ENCODE data around the gene ATP6V1G1.
"Not testable (repeated sequence)": the region's sequence is repeated elsewhere in the genome, so short reads cannot be mapped to it uniquely, and the experiment has no call there.

Gene ATP6V1G1

DNA sequence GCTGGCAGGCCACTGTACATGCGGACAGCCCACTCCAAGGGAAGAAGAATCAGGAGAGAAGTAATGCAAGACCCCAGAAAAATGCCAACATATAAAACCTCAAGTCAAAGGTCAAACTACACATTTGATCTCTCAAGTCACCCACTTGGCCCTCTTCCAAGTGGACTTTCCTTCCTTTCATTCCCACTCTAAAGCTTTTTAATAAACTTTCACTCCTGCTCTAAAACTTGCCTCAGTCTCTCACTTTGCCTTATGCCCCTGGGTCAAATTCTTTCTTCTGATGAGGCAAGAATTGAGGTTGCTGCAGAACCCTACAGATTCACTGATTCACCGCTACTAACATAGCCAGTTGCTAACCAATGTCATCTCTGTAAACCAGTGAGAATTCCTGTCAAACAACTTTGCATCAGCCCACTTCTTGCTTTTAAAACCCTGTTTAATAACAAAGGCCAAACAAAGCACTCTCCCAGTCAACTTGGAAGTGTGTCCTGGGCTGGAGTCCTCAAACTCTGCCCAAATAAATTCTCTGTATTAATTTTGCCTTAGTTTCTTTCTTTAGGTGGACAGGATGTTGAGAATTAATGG lies 6.9 kb upstream of the ATP6V1G1 start:
- DNase-seq, result no peak

- no peak for DNase-seq
These were observed 4.0 kb upstream of the ATP6V1G1 start for GRCh38 chr9:114583371-114584155.

DNA sequence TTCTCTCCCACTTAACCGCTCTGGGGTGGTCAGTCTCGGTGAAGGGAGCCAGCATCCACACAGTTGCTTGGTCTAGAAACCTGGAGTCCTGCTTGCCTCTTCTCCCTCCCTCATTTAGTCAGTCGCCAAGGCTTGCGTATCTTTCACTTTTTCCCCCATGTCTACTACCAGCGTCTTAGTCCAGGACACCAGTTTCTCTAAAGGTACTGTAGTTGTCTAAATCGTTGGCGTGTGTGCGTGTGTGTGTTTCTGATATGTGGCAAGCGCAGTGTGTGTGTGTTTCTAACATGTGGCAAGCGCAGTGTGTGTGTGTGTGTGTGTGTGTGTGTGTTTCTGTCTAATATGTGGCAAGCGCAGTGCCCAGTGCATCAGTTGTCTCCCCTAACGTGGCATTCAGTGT lies 641 bp downstream of the ATP6V1G1 start:
- no peak for DNase-seq

GRCh38 chr9:114588651-114589526 lies 1.3 kb downstream of the ATP6V1G1 start:
- DNase-seq, result no peak

DNA sequence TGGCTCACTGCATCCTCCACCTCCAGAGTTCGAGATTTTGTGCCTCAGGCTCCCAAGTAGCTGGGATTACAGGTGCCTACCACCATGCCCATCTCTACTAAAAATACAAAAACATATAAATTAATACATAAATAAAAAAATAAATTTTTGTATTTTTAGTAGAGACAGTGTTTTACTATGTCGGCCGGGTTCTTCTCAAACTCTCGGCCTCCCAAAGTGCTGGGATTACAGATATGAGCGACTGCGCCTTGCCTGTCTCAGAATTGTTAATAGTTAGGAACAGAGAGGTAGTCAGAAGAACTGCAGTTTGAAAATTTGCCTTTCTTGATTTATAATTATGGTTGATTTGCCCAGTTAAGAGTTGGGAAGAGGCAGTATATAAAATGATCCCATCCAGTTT lies 2.8 kb downstream of the ATP6V1G1 start:
- no peak for DNase-seq

- DNase-seq, result no peak
These were observed 3.8 kb downstream of the ATP6V1G1 start for GRCh38 chr9:114591291-114591787.

DNA sequence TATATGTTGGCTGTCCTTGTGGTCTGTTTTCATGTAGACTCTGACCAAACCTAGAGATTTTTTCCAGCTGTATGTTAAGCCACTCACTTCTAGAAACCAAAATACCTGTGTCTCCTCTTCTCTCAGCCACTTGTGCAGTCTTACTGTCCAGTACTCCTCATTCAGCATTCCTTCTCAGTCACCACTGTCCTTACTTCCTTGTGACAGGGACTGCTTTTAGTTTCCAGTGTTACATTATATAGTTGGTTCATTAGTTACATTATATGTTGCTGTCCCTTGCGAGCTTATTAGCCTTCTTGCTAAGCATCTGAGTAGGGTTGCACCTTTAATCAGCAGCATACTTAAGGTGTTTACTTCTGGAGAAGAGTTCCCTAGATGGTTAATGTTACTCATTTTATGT lies 4.3 kb downstream of the ATP6V1G1 start:
- no peak for DNase-seq

DNA sequence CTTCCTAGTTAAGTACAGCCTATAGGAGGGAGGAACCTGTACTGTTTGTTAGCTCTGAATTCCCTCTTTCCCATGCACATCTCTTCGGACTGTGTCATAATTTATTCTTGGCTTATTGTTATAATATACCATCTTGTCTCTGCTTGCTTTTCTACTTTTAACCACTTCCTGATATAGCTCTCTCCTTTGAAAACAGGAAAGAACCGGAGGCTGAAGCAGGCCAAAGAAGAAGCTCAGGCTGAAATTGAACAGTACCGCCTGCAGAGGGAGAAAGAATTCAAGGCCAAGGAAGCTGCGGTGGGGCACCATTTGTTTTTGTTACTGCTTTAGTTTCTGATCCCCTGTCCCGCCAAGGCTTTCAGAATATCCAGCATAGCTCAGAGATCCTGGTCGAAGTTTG lies 4.8 kb downstream of the ATP6V1G1 start:
- no peak for DNase-seq

GRCh38 chr9:114594136-114594535 lies 6.6 kb downstream of the ATP6V1G1 start:
- DNase-seq, result no peak

DNA sequence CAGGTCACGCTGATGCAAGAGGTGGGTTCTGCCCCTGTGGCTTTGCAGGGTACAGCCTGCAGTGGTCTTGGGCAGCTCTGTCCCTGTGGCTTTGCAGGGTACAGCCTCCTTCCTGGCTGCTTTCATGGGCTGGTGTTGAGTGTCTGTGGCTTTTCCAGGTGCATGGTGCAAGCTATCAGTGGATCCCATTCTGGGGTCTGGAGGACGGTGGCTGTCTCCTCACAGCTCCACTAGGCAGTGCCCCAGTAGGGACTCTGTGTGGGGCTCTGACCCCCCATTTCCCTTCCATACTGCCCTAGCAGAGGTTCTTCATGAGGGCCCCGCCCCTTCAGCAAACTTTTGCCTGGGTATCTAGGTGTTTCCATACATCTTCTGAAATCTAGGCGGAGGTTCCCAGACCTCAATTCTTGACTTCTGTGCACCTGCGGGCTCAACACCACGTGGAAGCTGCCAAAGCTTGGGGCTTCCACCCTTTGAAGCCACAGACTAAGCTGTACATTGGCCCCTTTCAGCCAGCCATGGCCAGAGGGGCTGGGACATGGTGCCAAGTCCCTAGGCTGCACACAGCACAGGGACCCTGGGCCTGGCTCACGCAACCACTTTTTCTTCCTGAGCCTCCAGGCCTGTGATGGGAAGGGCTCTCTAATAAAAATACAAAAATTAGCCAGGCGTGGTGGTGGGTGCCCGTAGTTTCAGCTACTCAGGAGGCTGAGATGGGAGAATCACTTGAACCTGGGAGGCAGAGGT lies 13.1 kb downstream of the ATP6V1G1 start:
- DNase-seq, result not testable (repeated sequence)

GRCh38 chr9:114601787-114602186 lies 14.2 kb downstream of the ATP6V1G1 start:
- DNase-seq, result not testable (repeated sequence)

- no peak for DNase-seq
These were observed 15.1 kb downstream of the ATP6V1G1 start for GRCh38 chr9:114602620-114603019.

DNA sequence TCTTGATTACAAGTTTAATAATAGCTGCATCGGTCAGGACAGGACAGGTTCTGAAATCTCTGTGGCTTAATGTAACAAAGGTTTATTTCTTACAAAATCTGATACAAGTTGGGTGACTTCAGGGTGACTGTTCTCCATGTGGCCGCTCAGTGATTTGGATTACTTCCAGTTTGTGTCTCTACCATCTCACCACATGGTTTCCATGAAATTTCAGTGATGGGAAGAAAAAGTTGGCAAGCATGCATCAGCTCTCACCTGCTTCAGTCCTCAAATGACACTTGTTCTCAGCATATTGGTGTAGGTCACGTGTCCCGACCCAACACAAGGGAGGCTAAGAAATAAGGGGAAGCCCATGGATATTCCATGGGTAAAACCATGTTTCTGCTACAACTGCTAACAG lies 15.7 kb downstream of the ATP6V1G1 start:
- no peak for DNase-seq

- DNase-seq, result no peak
These were observed 17.4 kb downstream of the ATP6V1G1 start for GRCh38 chr9:114604989-114605388.

DNA sequence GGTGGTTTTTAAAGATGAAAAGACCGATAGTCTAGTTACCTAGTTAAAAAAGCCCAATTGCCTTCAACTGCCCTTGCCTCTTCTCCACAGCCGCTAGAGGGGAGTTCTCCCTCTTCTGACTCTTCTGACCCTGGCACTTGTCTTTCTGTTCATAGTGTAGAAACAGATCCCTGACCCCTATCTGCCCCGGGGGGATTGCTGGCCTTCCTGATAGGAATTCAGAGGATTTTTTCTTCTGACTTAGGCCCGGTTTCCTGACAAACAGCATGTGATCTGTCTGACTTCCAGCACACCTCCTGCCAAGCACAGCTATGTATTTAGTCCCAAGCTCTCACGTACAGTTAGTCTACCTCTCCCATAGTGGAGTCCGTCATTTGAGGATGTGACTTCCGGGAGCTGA lies 18.5 kb downstream of the ATP6V1G1 start:
- DNase-seq, result no peak

DNA sequence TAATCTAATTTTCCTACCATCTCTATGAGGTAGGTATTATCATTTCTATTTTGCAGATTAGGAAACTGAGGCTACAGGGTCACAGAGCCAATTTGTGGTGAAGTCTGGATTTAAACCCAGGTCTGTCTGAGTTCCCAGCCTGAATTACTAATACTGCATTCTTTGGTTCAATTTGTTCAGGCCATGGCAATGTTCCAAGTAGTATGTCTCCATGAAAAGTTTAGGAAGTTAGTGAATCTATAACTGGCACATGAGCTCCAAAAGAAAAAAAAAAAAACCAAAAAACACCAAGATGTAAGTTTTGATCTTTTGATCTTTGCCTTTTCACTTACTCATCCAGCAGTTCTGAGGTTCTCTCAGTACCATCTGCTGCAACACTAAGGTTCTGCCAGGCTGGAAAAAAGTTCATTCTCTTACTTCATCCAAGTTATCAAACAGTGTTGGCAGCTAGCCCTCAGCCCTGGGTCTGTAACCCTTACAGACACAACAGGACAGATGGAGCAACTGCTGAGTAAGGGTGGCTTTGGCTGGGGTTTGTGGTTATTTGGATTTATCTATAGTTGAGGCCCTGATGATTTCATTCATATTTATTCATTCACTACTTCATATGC lies 19.1 kb downstream of the ATP6V1G1 start:
- DNase-seq, result peak; percentile 74

- no peak for DNase-seq
These were observed 20.3 kb downstream of the ATP6V1G1 start for GRCh38 chr9:114607671-114608524.

DNA sequence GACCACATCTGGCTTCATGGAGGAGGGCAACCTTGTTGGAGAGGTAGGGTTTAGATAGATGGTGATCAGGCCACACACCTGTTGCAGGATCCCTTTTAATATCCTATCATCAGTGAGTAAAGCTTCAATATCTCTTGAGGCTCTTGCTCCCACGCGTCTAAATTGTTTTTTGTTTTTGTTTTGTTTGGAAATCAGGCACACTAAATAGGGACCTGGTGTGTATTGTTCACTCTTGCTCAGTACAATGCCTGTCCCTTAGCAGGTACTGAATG lies 20.9 kb downstream of the ATP6V1G1 start:
- no peak for DNase-seq

DNA sequence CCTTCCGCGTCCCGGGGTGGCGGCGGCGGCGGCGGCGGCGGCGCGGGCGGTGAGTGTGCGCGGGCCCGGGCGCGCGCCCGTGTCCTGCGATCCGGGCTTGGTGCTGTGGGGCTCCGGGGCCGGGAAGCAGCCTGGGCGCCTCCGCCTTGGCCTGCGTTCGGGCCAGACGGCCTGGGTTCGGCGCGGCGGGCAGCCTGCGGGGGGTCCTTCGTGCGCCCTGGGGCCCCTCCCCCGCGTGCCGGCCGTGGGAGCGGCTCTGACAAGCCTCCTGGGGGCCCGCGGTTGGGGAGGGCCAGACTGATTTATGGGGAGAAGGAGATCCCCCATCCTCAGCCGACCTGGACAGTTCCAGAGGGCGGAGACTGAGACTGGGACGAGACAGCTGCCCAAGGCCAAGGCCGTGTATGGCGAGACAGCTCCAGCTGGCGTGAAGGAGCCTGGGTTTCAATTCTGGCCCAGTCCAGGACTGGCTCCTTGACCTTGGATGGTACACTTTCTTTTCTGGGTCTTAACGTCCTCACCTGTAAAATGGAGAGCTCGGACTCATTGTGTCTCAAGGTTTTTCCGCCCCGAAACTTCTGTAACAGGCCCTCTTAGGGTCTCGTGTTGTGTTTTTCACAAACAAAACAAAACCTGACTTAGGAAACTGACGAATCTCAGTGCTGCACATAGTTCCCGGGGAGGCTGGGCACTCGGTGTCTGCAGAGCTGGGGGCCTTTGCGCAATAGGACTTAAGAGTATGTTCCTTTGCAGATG lies 24.1 kb downstream of the ATP6V1G1 start:
- DNase-seq, result no peak

- no peak for DNase-seq
These were observed 24.8 kb downstream of the ATP6V1G1 start for GRCh38 chr9:114612272-114612923.

Measured in NCI-H446 treated with DMSO at 0.1 percent for 48 hours (cell line).